ENCODE measurements around the gene JPT1. TPM values are rescaled to one million over a fixed set of nuclear protein-coding genes. Genes with fewer than 3 reads are reported as not detected.

JPT1 gene
- total RNA-seq, 1 experiment from 2014 or later: 341 TPM

DNA sequence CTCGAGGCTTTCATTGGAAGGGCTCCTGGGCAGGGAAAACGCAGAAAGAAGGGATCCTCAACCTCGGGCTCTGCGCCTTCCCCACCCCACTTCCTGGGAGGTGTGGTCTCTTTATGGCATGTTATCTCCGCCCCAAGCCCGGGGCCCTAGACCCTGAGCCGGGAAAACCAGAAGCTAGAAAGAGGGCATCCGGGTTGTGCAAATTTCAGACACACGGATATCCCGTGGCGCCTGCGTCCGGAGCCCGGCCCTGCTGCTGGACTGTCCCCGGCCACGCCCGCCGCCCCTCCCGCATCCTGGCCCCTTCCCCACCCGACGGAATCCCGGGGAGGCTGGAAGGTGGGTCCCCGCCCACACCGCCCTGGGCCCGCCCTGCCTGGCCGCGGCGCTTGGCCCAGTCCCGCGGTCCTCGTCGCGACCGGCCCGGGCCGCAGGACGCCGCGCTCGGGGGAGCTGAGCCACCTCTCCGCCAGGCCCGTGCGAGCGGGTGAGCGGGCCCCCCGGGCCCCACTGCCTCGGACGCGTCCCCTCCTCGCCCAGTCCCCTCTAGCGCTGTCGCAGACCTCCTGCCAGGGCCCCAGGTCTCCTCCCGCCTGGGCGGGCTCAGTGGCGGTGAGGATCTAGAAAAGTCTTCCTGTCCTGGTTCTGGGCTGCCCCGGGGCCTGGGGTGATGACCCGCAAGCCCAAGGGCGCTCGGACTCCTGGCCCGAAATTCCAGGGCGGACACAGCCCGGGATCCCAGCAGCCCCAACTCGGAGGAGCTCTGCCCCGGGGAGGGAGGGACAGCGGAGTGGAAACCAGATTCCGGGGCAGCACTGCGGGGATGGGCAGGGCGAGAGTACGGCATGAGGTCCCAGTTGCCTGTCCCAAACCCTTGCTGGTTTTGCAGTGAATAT, 66.5 kb downstream of the JPT1 start, which contains the start of gene SLC16A5:
SLC16A5 (plus strand) TSS at position 397 of the 896 bp plus-strand sequence. CDS start 5,683 bp downstream, outside the sequence.
- H3K27ac Mint-ChIP-seq: peak within 1 kb of the TSS; percentile 97
- H3K4me1 Mint-ChIP-seq: peaks cover 68% of the 10 kb centered on the region
- no peaks in the 10 kb centered on the region; the same call in 1 of the 2 replicates for H3K27me3 Mint-ChIP-seq (ENCODE audit: low read depth)
- H3K36me3 Mint-ChIP-seq: no peaks in the 10 kb centered on the region
- DNase-seq (ENCODE audit: low spot score) (peak; percentile 95), ATAC-seq (peak; percentile 85)
- H3K4me3 Mint-ChIP-seq: peak within 1 kb of the TSS; percentile 86
- ChIA-PET CTCF (interaction anchor here (0.6 to 3.1 kb wide), 25 partner anchors 9 to 338 kb away, joined by 3 to 32 read pairs (median 7); partner anchors contain the start of genes ARMC7, MIF4GD, MRPL58 and NT5C), POLR2A (interaction anchor here (0.6 to 2.5 kb wide), 13 partner anchors 8 to 215 kb away, joined by 3 to 9 read pairs (median 4); partner anchors contain the start of genes ARMC7, FDXR, JPT1 and NT5C)
- H3K9me3 Mint-ChIP-seq: no peaks in the 10 kb centered on the region
- TF ChIP-seq, protein P1, sequence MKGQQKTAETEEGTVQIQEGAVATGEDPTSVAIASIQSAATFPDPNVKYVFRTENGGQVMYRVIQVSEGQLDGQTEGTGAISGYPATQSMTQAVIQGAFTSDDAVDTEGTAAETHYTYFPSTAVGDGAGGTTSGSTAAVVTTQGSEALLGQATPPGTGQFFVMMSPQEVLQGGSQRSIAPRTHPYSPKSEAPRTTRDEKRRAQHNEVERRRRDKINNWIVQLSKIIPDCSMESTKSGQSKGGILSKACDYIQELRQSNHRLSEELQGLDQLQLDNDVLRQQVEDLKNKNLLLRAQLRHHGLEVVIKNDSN (CRISPR knock-in tag; IDR thresholded peaks at IDR 0.05): no peak; the same call in 1 of the 2 replicates
- TF ChIP-seq, protein P2, sequence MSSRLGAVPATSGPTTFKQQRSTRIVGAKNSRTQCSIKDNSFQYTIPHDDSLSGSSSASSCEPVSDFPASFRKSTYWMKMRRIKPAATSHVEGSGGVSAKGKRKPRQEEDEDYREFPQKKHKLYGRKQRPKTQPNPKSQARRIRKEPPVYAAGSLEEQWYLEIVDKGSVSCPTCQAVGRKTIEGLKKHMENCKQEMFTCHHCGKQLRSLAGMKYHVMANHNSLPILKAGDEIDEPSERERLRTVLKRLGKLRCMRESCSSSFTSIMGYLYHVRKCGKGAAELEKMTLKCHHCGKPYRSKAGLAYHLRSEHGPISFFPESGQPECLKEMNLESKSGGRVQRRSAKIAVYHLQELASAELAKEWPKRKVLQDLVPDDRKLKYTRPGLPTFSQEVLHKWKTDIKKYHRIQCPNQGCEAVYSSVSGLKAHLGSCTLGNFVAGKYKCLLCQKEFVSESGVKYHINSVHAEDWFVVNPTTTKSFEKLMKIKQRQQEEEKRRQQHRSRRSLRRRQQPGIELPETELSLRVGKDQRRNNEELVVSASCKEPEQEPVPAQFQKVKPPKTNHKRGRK (CRISPR knock-in tag; IDR thresholded peaks at IDR 0.05; ENCODE audit: borderline replicate concordance): no peak
- TF ChIP-seq, protein P3, sequence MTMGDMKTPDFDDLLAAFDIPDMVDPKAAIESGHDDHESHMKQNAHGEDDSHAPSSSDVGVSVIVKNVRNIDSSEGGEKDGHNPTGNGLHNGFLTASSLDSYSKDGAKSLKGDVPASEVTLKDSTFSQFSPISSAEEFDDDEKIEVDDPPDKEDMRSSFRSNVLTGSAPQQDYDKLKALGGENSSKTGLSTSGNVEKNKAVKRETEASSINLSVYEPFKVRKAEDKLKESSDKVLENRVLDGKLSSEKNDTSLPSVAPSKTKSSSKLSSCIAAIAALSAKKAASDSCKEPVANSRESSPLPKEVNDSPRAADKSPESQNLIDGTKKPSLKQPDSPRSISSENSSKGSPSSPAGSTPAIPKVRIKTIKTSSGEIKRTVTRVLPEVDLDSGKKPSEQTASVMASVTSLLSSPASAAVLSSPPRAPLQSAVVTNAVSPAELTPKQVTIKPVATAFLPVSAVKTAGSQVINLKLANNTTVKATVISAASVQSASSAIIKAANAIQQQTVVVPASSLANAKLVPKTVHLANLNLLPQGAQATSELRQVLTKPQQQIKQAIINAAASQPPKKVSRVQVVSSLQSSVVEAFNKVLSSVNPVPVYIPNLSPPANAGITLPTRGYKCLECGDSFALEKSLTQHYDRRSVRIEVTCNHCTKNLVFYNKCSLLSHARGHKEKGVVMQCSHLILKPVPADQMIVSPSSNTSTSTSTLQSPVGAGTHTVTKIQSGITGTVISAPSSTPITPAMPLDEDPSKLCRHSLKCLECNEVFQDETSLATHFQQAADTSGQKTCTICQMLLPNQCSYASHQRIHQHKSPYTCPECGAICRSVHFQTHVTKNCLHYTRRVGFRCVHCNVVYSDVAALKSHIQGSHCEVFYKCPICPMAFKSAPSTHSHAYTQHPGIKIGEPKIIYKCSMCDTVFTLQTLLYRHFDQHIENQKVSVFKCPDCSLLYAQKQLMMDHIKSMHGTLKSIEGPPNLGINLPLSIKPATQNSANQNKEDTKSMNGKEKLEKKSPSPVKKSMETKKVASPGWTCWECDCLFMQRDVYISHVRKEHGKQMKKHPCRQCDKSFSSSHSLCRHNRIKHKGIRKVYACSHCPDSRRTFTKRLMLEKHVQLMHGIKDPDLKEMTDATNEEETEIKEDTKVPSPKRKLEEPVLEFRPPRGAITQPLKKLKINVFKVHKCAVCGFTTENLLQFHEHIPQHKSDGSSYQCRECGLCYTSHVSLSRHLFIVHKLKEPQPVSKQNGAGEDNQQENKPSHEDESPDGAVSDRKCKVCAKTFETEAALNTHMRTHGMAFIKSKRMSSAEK (CRISPR knock-in tag; IDR thresholded peaks at IDR 0.05; ENCODE audit: borderline replicate concordance): no peak
- TF ChIP-seq NR3C1 (CRISPR knock-in tag; conservative IDR thresholded peaks at IDR 0.05; ENCODE audit: low read depth): peak; percentile 46; the same call in 1 of the 2 replicates
- 0 out of 2 replicates have a peak, but pooled peaks have one; percentile 15 for TF ChIP-seq RELA (CRISPR knock-in tag; IDR thresholded peaks at IDR 0.05; ENCODE audit: borderline replicate concordance)
- no peak for TF ChIP-seq NFATC4 (CRISPR knock-in tag; IDR thresholded peaks at IDR 0.05)
- TF ChIP-seq MYBL2 (CRISPR knock-in tag; IDR thresholded peaks at IDR 0.05): no peak
- no peak for TF ChIP-seq EMX1 (CRISPR knock-in tag; IDR thresholded peaks at IDR 0.05)
- TF ChIP-seq FOXP1 (CRISPR knock-in tag; IDR thresholded peaks at IDR 0.05; ENCODE audit: borderline replicate concordance): 0 out of 2 replicates have a peak, but pooled peaks have one; percentile 13
- TF ChIP-seq, protein P4, sequence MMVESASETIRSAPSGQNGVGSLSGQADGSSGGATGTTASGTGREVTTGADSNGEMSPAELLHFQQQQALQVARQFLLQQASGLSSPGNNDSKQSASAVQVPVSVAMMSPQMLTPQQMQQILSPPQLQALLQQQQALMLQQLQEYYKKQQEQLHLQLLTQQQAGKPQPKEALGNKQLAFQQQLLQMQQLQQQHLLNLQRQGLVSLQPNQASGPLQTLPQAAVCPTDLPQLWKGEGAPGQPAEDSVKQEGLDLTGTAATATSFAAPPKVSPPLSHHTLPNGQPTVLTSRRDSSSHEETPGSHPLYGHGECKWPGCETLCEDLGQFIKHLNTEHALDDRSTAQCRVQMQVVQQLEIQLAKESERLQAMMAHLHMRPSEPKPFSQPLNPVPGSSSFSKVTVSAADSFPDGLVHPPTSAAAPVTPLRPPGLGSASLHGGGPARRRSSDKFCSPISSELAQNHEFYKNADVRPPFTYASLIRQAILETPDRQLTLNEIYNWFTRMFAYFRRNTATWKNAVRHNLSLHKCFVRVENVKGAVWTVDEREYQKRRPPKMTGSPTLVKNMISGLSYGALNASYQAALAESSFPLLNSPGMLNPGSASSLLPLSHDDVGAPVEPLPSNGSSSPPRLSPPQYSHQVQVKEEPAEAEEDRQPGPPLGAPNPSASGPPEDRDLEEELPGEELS (CRISPR knock-in tag; IDR thresholded peaks at IDR 0.05): no peak; the same call in 1 of the 2 replicates
- TF ChIP-seq, protein P5, sequence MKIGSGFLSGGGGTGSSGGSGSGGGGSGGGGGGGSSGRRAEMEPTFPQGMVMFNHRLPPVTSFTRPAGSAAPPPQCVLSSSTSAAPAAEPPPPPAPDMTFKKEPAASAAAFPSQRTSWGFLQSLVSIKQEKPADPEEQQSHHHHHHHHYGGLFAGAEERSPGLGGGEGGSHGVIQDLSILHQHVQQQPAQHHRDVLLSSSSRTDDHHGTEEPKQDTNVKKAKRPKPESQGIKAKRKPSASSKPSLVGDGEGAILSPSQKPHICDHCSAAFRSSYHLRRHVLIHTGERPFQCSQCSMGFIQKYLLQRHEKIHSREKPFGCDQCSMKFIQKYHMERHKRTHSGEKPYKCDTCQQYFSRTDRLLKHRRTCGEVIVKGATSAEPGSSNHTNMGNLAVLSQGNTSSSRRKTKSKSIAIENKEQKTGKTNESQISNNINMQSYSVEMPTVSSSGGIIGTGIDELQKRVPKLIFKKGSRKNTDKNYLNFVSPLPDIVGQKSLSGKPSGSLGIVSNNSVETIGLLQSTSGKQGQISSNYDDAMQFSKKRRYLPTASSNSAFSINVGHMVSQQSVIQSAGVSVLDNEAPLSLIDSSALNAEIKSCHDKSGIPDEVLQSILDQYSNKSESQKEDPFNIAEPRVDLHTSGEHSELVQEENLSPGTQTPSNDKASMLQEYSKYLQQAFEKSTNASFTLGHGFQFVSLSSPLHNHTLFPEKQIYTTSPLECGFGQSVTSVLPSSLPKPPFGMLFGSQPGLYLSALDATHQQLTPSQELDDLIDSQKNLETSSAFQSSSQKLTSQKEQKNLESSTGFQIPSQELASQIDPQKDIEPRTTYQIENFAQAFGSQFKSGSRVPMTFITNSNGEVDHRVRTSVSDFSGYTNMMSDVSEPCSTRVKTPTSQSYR (CRISPR knock-in tag; IDR thresholded peaks at IDR 0.05): no peak
- TF ChIP-seq ESRRA (CRISPR knock-in tag; IDR thresholded peaks at IDR 0.05; ENCODE audit: borderline replicate concordance): no peak
- TF ChIP-seq NFYB (CRISPR knock-in tag; conservative IDR thresholded peaks at IDR 0.05; ENCODE audit: low read depth): no peak
- no peak for TF ChIP-seq HMGA2 (CRISPR knock-in tag; IDR thresholded peaks at IDR 0.05)
- TF ChIP-seq, protein P6, sequence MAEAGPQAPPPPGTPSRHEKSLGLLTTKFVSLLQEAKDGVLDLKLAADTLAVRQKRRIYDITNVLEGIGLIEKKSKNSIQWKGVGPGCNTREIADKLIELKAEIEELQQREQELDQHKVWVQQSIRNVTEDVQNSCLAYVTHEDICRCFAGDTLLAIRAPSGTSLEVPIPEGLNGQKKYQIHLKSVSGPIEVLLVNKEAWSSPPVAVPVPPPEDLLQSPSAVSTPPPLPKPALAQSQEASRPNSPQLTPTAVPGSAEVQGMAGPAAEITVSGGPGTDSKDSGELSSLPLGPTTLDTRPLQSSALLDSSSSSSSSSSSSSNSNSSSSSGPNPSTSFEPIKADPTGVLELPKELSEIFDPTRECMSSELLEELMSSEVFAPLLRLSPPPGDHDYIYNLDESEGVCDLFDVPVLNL (CRISPR knock-in tag; IDR thresholded peaks at IDR 0.05; ENCODE audit: borderline replicate concordance, low read depth): no peak
- peak; percentile 46; the same call in 1 of the 2 replicates for TF ChIP-seq ZNF423 (CRISPR knock-in tag; IDR thresholded peaks at IDR 0.05)
- TF ChIP-seq PRRX2 (CRISPR knock-in tag; IDR thresholded peaks at IDR 0.05): no peak
- TF ChIP-seq ZNF121 (CRISPR knock-in tag; IDR thresholded peaks at IDR 0.05): peak; percentile 4; the same call in 1 of the 2 replicates
- no peak for TF ChIP-seq NR1H2 (CRISPR knock-in tag; IDR thresholded peaks at IDR 0.05)
- no peak for TF ChIP-seq TEAD4 (CRISPR knock-in tag; IDR thresholded peaks at IDR 0.05)
